ENCODE results near the gene BAHD1. TPM values are rescaled to one million over a fixed set of nuclear protein-coding genes. Genes with fewer than 3 reads are reported as not detected.

The BAHD1 gene
- total RNA-seq, 1 experiment from 2014 or later, result 49.1 TPM

GRCh38 chr15:40435023-40435709 is 5.6 kb upstream of the BAHD1 start:
- Mint-ChIP-seq H3K27me3 (ENCODE audit: low read depth) (peaks cover 39% of the 10 kb centered on the region), H3K36me3 (no peaks in the 10 kb centered on the region), H3K4me3 (peak overlapping the region; percentile 73), H3K9me3 (no peaks in the 10 kb centered on the region), H3K4me1 (peaks cover 41% of the 10 kb centered on the region), H3K27ac (no peak overlapping the region)
- TF ChIP-seq MAX (CRISPR knock-in tag; IDR thresholded peaks at IDR 0.05), result peak; percentile 37; the same call in 1 of the 2 replicates
- TF ChIP-seq ZNF121 (CRISPR knock-in tag; IDR thresholded peaks at IDR 0.05), result peak; percentile 65; the same call in 1 of the 2 replicates
- TF ChIP-seq JUN (CRISPR knock-in tag; IDR thresholded peaks at IDR 0.05), result no peak
- TF ChIP-seq ZBTB43 (CRISPR knock-in tag; IDR thresholded peaks at IDR 0.05), result 0 out of 2 replicates have a peak, but pooled peaks have one; percentile 8
- 0 out of 2 replicates have a peak, but pooled peaks have one; percentile 8 for TF ChIP-seq ETV6 (CRISPR knock-in tag; IDR thresholded peaks at IDR 0.05)
- TF ChIP-seq ZNF317 (CRISPR knock-in tag; IDR thresholded peaks at IDR 0.05; ENCODE audit: borderline replicate concordance, low read depth), result no peak
- ChIA-PET CTCF (interaction anchor here (0.7 to 1.8 kb wide), 6 partner anchors 14 to 95 kb away, joined by 3 to 7 read pairs (median 4); partner anchors contain the start of gene CCDC9B), POLR2A (no interaction called here)
- DNase-seq (ENCODE audit: low spot score), result no peak
- no peak for ATAC-seq

- Mint-ChIP-seq H3K9me3 (no peaks in the 10 kb centered on the region), H3K27me3 (ENCODE audit: low read depth) (peaks cover 39% of the 10 kb centered on the region), H3K36me3 (no peaks in the 10 kb centered on the region), H3K27ac (0 out of 2 replicates have a peak overlapping the region, but pooled peaks have one; percentile 54), H3K4me1 (peaks cover 36% of the 10 kb centered on the region), H3K4me3 (peak overlapping the region; percentile 73)
- ATAC-seq (no peak), DNase-seq (ENCODE audit: low spot score) (no peak)
- TF ChIP-seq ZNF281 (CRISPR knock-in tag; IDR thresholded peaks at IDR 0.05), result no peak
- TF ChIP-seq MAX (CRISPR knock-in tag; IDR thresholded peaks at IDR 0.05), result peak; percentile 58
- CTCF ChIA-PET, result interaction anchor here (0.7 to 1.8 kb wide), 7 partner anchors 14 to 95 kb away, joined by 3 to 7 read pairs (median 4); partner anchors contain the start of genes CCDC9B and IVD
- POLR2A ChIA-PET, result no interaction called here
Observed at GRCh38 chr15:40435710-40436089, 5.1 kb upstream of the BAHD1 start.

- CTCF ChIA-PET, result interaction anchor here (0.5 to 2.4 kb wide), 13 partner anchors 15 to 328 kb away, joined by 3 to 10 read pairs (median 4); partner anchors contain the start of genes IVD and RPUSD2
- POLR2A ChIA-PET, result interaction anchor here (1.5 kb wide), 1 partner anchor 30 kb away, joined by 7 read pairs; the partner anchor contains the start of gene IVD
- no peaks in the 10 kb centered on the region for H3K36me3 Mint-ChIP-seq
- H3K27ac Mint-ChIP-seq, result no peak overlapping the region
- H3K27me3 Mint-ChIP-seq (ENCODE audit: low read depth), result peaks cover 39% of the 10 kb centered on the region
- no peaks in the 10 kb centered on the region for H3K9me3 Mint-ChIP-seq
- peak overlapping the region; percentile 90 for H3K4me3 Mint-ChIP-seq
- peak; percentile 47 for DNase-seq (ENCODE audit: low spot score)
- H3K4me1 Mint-ChIP-seq, result peaks cover 36% of the 10 kb centered on the region
- peak; percentile 1 for ATAC-seq
- TF ChIP-seq SMAD3 (CRISPR knock-in tag; IDR thresholded peaks at IDR 0.05; ENCODE audit: borderline replicate concordance) (0 out of 2 replicates have a peak, but pooled peaks have one; percentile 53), MYBL2 (CRISPR knock-in tag; IDR thresholded peaks at IDR 0.05) (peak; percentile 64; the same call in 1 of the 2 replicates), ZNF263 (CRISPR knock-in tag; IDR thresholded peaks at IDR 0.05; ENCODE audit: low read depth) (0 out of 2 replicates have a peak, but pooled peaks have one; percentile 7), KAT7 (CRISPR knock-in tag; IDR thresholded peaks at IDR 0.05; ENCODE audit: borderline replicate concordance) (0 out of 2 replicates have a peak, but pooled peaks have one; percentile 22), PRRX2 (CRISPR knock-in tag; IDR thresholded peaks at IDR 0.05) (no peak), FOXP1 (CRISPR knock-in tag; IDR thresholded peaks at IDR 0.05; ENCODE audit: borderline replicate concordance) (0 out of 2 replicates have a peak, but pooled peaks have one; percentile 7), NR2C2 (CRISPR knock-in tag; IDR thresholded peaks at IDR 0.05) (no peak), SP1 (CRISPR knock-in tag; conservative IDR thresholded peaks at IDR 0.05) (0 out of 2 replicates have a peak, but pooled peaks have one; percentile 39), JAZF1 (CRISPR knock-in tag; IDR thresholded peaks at IDR 0.05) (no peak), ETV6 (CRISPR knock-in tag; IDR thresholded peaks at IDR 0.05) (peak; percentile 40; the same call in 1 of the 2 replicates), PRDM15 (CRISPR knock-in tag; IDR thresholded peaks at IDR 0.05) (no peak), TP53 (CRISPR knock-in tag; IDR thresholded peaks at IDR 0.05) (no peak), ZNF423 (CRISPR knock-in tag; IDR thresholded peaks at IDR 0.05) (peak; percentile 41; the same call in 1 of the 2 replicates), SOX15 (CRISPR knock-in tag; IDR thresholded peaks at IDR 0.05) (no peak)
Observed at GRCh38 chr15:40436116-40436891, 4.4 kb upstream of the BAHD1 start.

Data from WTC11 (cell line).